GM18868 (cell line): ENCODE measurements around the gene TNS3.

ENCODE experiments used
- ATAC-seq: cut with Tn5 transposase; IDR thresholded peaks from one replicate; pipeline ENCODE4 v1.9.1; 2021; ENCODE audit warnings: mild to moderate bottlenecking, moderate library complexity; ENCODE audit not compliant: unreplicated experiment

The TNS3 gene

DNA sequence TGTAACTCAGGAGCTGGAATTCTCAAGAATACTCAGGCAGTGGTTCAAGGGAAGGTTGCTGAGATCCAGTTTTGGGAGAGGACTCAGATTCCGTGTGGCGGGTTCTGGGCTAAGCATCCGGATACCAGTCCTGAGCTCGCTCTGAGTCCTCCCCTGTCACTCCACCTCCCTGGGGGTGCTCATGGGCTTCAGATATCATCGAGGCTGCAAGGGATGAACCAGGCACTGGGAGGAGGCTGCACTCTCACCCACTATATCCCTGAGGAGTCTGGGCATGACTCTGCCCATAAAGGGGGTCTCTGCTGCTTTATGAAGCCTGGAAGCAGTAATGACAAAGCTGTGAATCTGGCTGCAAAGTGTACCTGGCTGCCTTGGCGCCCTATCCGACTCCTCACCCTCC is 188.5 kb downstream of the TNS3 start:
- ATAC-seq, result no peak

DNA sequence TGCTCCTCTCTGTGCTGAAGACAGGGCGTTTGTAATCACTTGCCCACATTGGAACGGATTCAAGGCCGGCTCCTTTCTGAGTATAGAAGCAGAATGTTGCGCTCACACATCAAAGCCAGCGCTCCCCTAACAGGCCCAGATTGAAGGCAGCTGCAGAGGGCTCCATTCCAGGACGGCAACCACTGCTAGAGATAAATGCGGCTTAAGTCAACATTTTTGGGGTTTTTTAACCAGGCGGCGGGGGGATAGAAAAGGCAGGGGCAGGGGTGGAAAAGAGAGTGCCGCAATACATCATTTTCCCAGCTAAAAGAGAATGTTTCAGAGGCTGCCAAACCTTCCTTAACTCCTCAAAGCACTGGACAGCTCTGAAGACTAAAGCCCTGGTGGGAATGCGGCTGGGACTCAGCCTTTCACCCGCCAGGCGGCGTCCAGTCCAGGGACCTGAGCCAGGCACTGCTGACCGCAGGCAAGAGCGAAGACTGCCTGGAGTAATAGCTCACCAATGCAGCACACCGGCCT is 189.6 kb downstream of the TNS3 start:
- ATAC-seq, result no peak

GRCh38 chr7:47391726-47392125 is 190.2 kb downstream of the TNS3 start:
- no peak for ATAC-seq

GRCh38 chr7:47390914-47391313 is 191.0 kb downstream of the TNS3 start:
- ATAC-seq, result no peak

- ATAC-seq, result no peak
These were observed 191.8 kb downstream of the TNS3 start for GRCh38 chr7:47389923-47390630.

GRCh38 chr7:47389171-47389922 is 192.6 kb downstream of the TNS3 start:
- no peak for ATAC-seq

GRCh38 chr7:47387506-47387905 is 194.4 kb downstream of the TNS3 start:
- no peak for ATAC-seq

DNA sequence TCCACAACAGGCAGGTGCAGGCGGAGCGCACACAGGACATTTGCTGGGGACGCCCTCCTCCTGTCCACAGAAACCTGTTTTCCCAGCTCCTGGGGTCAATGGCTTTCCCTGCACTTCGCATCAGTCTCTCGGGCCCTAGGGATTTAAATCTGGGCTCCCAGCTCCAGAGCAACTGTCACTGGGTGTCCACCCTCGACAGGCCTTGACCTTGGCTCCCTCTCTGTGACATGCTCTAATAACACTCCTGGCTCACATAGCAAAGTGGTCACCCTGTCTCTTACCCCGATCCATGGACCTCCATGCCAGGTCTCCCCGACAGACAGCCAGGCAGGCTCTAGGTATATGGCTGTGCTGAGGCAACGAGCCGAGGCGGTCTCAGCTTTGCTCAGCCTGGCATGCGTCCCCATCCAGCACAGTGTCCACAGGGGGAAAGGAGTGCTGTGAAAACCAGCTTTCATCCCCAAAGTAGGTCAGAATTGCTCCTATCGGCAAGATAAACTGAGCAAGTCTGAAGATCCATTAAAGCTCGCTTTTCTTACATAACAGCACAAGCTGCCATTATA is 195.6 kb downstream of the TNS3 start:
- no peak for ATAC-seq

DNA sequence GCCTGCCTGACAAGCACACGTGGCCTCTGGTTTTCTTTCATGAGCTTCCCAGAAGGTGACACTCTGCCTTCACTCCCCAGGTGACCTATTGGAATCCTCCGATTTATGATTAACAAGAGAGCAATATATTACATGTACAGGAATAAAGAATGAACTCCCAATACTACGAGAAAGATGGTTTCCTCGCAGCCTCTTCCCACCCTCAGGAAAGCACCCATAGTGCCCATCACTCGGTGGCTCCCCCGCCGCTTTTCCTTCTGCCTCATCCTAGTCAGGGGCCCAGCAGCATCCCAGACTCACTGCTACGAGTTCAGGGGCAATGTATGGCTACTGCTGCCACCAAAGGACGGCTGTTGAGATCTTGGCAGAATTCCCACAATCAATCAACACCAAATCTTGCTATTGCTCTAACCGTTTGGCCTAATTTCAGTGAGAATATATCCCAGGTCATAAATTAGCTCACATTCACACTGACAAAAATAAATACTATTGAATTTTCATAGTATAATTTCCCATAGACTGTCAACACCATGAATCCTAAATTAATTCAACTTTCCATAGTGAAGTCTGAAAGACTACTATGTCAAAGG is 196.3 kb downstream of the TNS3 start:
- no peak for ATAC-seq

DNA sequence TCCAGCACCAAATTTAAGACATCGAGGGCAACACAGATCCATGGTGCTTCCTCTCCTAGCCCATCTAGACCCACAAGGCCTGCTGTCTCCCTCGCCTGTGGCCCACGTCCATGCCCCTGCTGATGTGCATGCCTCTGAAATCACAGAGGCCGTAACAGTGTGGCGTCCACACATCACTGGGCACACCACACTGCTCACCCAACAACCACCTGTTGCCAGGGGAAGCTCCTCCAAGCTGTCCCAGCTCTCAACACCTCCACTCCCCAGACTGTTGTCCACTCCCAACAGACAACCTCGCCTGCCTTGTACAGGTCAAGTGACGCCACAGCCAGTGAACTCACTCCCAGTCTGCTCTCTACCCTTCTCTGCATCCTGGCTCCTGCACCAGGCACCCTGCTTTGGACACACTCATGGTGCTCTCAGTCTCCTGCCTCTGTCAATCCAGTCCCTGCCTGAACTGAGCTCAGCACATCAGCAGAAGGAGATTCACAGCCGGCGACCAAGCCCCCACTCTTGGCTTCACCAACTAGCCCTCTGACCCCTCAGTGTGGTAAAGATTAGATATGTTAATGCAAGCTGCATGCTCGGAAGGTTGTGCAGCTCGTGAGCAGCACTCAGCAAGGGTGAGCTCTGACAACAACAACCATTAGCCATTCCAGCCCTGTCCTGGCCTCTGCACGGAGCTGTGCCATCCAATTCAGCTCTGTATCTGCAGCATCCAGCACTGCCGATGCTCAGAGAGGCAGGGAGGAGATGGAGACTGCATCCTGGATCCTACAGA is 197.0 kb downstream of the TNS3 start:
- ATAC-seq, result no peak

- no peak for ATAC-seq
These were observed 198.0 kb downstream of the TNS3 start for GRCh38 chr7:47383696-47384445.

DNA sequence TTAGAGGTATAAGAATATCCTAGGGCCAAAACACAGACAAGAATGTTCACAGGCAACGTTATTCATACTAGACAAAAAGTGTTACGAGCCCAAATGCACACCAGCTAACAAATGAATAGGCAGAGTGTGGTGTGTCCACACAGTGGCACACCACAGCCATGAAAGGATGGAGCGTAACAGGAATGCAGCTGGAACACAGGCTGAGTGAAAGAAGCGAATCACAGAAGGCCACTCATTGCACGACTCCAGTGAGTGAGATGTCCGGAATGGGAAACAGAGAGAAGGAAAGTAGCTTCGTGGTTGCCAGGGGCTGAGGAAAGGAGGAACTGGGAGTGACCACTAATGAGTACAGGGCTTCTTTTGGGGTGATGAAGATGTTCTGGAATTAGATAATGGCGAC is 198.8 kb downstream of the TNS3 start:
- no peak for ATAC-seq

- ATAC-seq, result no peak
These were observed 199.7 kb downstream of the TNS3 start for GRCh38 chr7:47382200-47382599.

GRCh38 chr7:47381134-47381495 is 200.8 kb downstream of the TNS3 start:
- no peak for ATAC-seq

- no peak for ATAC-seq
These were observed 201.4 kb downstream of the TNS3 start for GRCh38 chr7:47380325-47381133.

DNA sequence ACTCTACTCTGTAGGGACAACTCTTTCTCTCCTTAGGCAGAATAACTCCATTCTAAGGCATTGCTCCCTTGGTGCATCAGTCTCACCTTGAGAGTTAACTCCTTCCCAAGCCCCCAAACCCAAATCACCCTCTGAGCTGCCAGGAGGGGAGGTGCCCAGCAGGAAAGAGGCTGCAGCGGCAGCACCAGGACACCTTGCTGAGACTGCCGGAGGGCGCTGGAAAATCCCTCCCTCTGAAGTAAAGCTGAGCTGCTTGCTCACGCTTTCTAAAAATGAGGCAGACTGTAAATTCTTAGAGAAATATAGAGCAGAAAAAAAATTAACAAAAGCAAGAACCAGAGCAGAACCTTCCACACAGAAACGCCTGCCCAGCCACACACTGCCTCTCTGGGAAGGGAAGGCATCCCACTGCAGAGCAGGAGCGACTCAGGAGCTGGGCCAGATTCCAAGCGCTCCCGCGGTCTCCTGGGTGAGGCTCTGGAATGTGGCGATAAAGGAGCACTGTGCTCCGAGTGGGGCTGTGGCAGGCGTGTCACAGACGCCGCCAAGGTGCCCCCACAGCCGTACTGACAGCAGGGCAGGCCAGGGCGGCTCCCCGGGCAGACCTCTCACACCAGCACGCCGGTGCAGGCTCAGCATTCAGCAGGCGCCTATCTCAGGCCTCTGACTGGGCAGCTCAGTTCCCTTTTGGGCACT is 202.1 kb downstream of the TNS3 start:
- no peak for ATAC-seq

GRCh38 chr7:47378728-47379395 is 203.0 kb downstream of the TNS3 start:
- ATAC-seq, result no peak

DNA sequence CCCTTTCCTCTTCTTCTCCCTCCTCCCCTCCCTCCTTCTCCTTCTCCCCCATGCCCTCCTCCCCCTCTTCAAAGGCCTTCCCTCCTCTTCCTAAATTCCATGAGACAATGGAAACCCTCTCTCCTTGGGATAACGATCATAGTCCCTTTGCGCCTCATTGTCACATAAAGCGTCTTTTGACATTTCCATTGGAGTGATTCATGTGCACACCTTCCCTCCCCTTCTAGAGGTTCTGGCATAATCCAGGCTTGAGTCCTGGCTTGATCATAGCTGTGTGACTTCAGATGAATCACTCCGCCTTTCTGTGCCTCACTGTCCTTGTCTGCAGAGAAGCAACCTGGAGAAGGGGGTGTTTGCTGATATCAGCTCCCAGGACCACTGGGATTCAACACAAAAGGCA is 204.2 kb downstream of the TNS3 start:
- no peak for ATAC-seq
